ENCODE results near the gene CA4. TPM values are rescaled to one million over a fixed set of nuclear protein-coding genes. Genes with fewer than 3 reads are reported as not detected.

CA4 gene
- total and polyA plus RNA-seq, 9 of the 15 experiments (the other 6 are each of a cell fraction or from before 2014, with no cell fraction given): 0.13 TPM; not detected in 7

DNA sequence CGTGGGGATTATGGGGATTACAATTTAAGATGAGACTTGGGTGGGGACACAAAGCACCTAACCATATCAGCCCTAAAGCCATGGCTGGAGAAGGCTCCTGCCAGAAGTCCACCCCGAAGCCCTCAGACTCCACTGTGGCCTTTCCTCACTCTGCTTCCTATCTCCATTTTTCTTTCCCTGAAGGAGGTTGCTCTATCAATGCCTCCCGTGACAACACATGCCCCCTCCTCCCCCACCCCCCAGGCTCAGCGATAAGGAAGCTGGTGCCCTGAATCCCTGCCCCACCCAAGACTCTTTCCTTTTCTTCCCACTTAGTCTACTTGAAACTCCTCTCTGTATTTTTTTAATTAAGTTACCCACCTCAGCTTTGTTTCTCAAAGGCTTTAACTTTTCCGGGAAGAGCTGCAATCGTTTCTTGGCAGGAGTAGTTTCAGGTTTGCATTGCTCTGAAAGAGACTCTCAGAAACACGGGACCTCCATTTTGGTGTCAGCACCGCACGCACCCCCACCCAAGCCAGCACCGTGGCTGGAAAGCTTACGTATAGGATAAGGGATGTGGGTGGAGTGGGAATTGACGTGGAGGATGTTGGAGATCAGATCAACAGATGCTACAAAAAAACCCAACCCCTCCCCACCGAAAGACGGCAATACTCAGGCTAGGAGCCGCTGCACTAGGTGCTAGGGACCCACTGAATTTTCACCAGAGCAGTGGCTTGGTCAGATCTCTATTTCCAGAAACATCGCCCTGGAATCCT is 15.2 kb upstream of the CA4 start (continued):
- TF ChIP-seq ELF1 (tag; IDR thresholded peaks at IDR 0.05) (0 out of 2 replicates have a peak, but pooled peaks have one; percentile 25), MYC (IDR thresholded peaks at IDR 0.05; ENCODE audit: low read depth, low read length) (no peak), MYC (CRISPR knock-in tag; IDR thresholded peaks at IDR 0.05; ENCODE audit: borderline replicate concordance, low read depth) (no peak), HNRNPLL (IDR thresholded peaks at IDR 0.05; ENCODE audit: low read depth, low read length, poor library complexity, severe bottlenecking) (no peak), ZNF133 (CRISPR knock-in tag; IDR thresholded peaks at IDR 0.05) (no peak), PML (IDR thresholded peaks at IDR 0.05; ENCODE audit: low read length) (0 out of 2 replicates have a peak, but pooled peaks have one; percentile 11), ZBTB11 (CRISPR knock-in tag; IDR thresholded peaks at IDR 0.05) (peak in 1 of 3 experiments; percentile 43; a peak in 1 of 6 replicates), VEZF1 (CRISPR knock-in tag; IDR thresholded peaks at IDR 0.05) (peak; percentile 72), RCOR1 (IDR thresholded peaks at IDR 0.05; ENCODE audit: borderline replicate concordance in 1 of 2, low read depth in 2 of 2, low read length in 2 of 2) (peak in 1 of 2 experiments; percentile 20; a peak in 2 of 4 replicates), ZNF561 (CRISPR knock-in tag; conservative IDR thresholded peaks at IDR 0.05) (no peak)
